H1 (cell line): ENCODE results near the gene RASA4B. TPM values are rescaled to one million over a fixed set of nuclear protein-coding genes. Genes with fewer than 3 reads are reported as not detected.
"Not testable (repeated sequence)": the region's sequence is repeated elsewhere in the genome, so short reads cannot be mapped to it uniquely, and the experiment has no call there.

ENCODE experiments used
- CTCF ChIA-PET: fragments of 300-600 bp; sonication (Branson Sonifier 250); formaldehyde crosslinking; loops from one replicate; lab custom pipeline; 2021; ENCODE audit not compliant: partially characterized antibody; lab: Charles Lee
- POLR2A ChIA-PET: fragments of 300-600 bp; sonication (Branson Sonifier 250); formaldehyde crosslinking; loops from one replicate; lab custom pipeline; 2021; ENCODE audit warnings: inconsistent platforms; ENCODE audit not compliant: partially characterized antibody; lab: Charles Lee
- DNase-seq, 2 experiments: peaks; one replicate each; pipeline versions ENCODE4 v3.0.0 to v3.0.0-alpha.2; 2010 to 2022; ENCODE audit warnings: low spot score in 2 of 2, low read depth in 1 of 2, mixed read lengths in 1 of 2
- FAIRE-seq: peaks from 2 replicates; lab custom pipeline; 2011; peaks lifted over from hg19 to GRCh38; lab: Jason Lieb, UNC
- H2AFZ ChIP-seq: 2 replicates; pipeline ENCODE4 v1.8.1; 2012; ENCODE audit warnings: low read length, inconsistent platforms
- H2AK5ac ChIP-seq: 2 replicates; pipeline ENCODE4 v1.6.1; 2013; ENCODE audit warnings: low read depth, low read length
- H2BK120ac ChIP-seq: replicated peaks from 2 replicates; pipeline ENCODE3; 2013; ENCODE audit warnings: low read depth, low read length, inconsistent platforms
- H2BK12ac ChIP-seq: 2 replicates; pipeline ENCODE4 v1.6.1; 2013; ENCODE audit warnings: low read depth, low read length
- H2BK15ac ChIP-seq: 2 replicates; pipeline ENCODE4 v1.6.1; 2013; ENCODE audit warnings: low read length
- H2BK20ac ChIP-seq: 2 replicates; pipeline ENCODE4 v1.6.1; 2013; ENCODE audit warnings: low read length
- H2BK5ac ChIP-seq: 2 replicates; pipeline ENCODE4 v1.6.1; 2013; ENCODE audit warnings: low read depth, low read length
- H3K14ac ChIP-seq: 2 replicates; pipeline ENCODE4 v1.6.1; 2013; ENCODE audit warnings: inconsistent platforms; ENCODE audit not compliant: insufficient read length
- H3K18ac ChIP-seq: 2 replicates; pipeline ENCODE4 v1.6.1; 2013; ENCODE audit warnings: low read length; ENCODE audit errors: extremely low read depth
- H3K23ac ChIP-seq: 2 replicates; pipeline ENCODE4 v1.6.1; 2013; ENCODE audit warnings: inconsistent platforms; ENCODE audit not compliant: insufficient read length
- H3K23me2 ChIP-seq: 2 replicates; pipeline ENCODE4 v1.6.1; 2013; ENCODE audit warnings: low read depth, low read length
- H3K27ac ChIP-seq: 2 replicates; pipeline ENCODE4 v1.6.1; 2011; ENCODE audit warnings: low read depth, low read length, inconsistent platforms
- H3K27me3 ChIP-seq, 4 experiments: replicated peaks in 1 of 4; 1 replicate in 1 of 4; 2 replicates in 3 of 4; pipeline versions ENCODE4 v1.6.1 to v1.8.1; 2011 to 2013; ENCODE audit warnings: low read length in 3 of 4, mild to moderate bottlenecking in 3 of 4, inconsistent platforms in 2 of 4, mixed read lengths in 2 of 4, moderate library complexity in 1 of 4; ENCODE audit not compliant: control insufficient read depth in 3 of 4, insufficient read depth in 3 of 4; ENCODE audit errors: extremely low read depth in 1 of 4
- H3K36me3 ChIP-seq, 4 experiments: 2 replicates each; pipeline versions ENCODE4 v1.6.1 to v1.8.1; 2011 to 2013; ENCODE audit warnings: mild to moderate bottlenecking in 4 of 4, low read length in 3 of 4, moderate library complexity in 2 of 4, control low read depth in 1 of 4, inconsistent platforms in 1 of 4; ENCODE audit not compliant: insufficient read depth in 4 of 4, control insufficient read depth in 2 of 4
- H3K4ac ChIP-seq: replicated peaks from 2 replicates; pipeline ENCODE3; 2013; ENCODE audit warnings: low read length, low read depth, mixed read lengths, inconsistent platforms; ENCODE audit not compliant: insufficient read length
- H3K4me1 ChIP-seq, 4 experiments: replicated peaks in 1 of 4; 1 replicate in 1 of 4; 2 replicates in 3 of 4; pipeline versions ENCODE4 v1.6.1 to v1.8.1; 2011 to 2013; ENCODE audit warnings: low read length in 3 of 4, inconsistent platforms in 2 of 4, mixed read lengths in 1 of 4; ENCODE audit not compliant: insufficient read depth in 4 of 4, control insufficient read depth in 3 of 4
- H3K4me2 ChIP-seq, 2 experiments: 2 replicates each; pipeline versions ENCODE4 v1.6.1 to v1.8.1; 2011 to 2013; ENCODE audit warnings: low read depth in 2 of 2, low read length in 2 of 2, control low read depth in 1 of 2, inconsistent platforms in 1 of 2, mild to moderate bottlenecking in 1 of 2; ENCODE audit not compliant: insufficient read depth in 1 of 2
- H3K4me3 ChIP-seq, 4 experiments: fragments of 200-600, 300-600 bp in 1 of 4; sonication (generic), shearing (Covaris generic), sonication (Bioruptor Twin) in 1 of 4; 2 replicates each; pipeline versions ENCODE4 v1.5.1 to v1.8.1; 2011 to 2016; ENCODE audit warnings: low read length in 4 of 4, low read depth in 3 of 4, control low read depth in 2 of 4, inconsistent platforms in 2 of 4, mild to moderate bottlenecking in 2 of 4, mixed read lengths in 1 of 4, moderate library complexity in 1 of 4; ENCODE audit not compliant: insufficient read depth in 2 of 4; ENCODE audit errors: extremely low read depth in 1 of 4
- H3K56ac ChIP-seq: replicated peaks from 2 replicates; pipeline ENCODE3; 2013; ENCODE audit warnings: low read depth, mild to moderate bottlenecking, mixed read lengths, low read length, inconsistent platforms; ENCODE audit not compliant: insufficient read length
- H3K79me1 ChIP-seq: 2 replicates; pipeline ENCODE4 v1.6.1; 2013; ENCODE audit warnings: low read depth, low read length, control low read depth
- H3K79me2 ChIP-seq, 2 experiments: 2 replicates each; pipeline versions ENCODE4 v1.6.1 to v1.8.1; 2012 to 2013; ENCODE audit warnings: low read length in 2 of 2, mild to moderate bottlenecking in 2 of 2, inconsistent platforms in 1 of 2; ENCODE audit not compliant: insufficient read depth in 2 of 2, control insufficient read depth in 1 of 2
- H3K9ac ChIP-seq, 4 experiments: replicated peaks in 1 of 4; 1 replicate in 1 of 4; 2 replicates in 3 of 4; pipeline versions ENCODE4 v1.6.1 to v1.8.1; 2011 to 2013; ENCODE audit warnings: low read depth in 3 of 4, low read length in 3 of 4, control low read depth in 2 of 4, mild to moderate bottlenecking in 2 of 4, moderate library complexity in 2 of 4, inconsistent platforms in 1 of 4; ENCODE audit errors: extremely low read depth in 1 of 4
- H3K9me3 ChIP-seq, 2 experiments: 2 replicates each; pipeline versions ENCODE4 v1.6.1 to v1.8.1; 2012 to 2013; ENCODE audit warnings: mild to moderate bottlenecking in 2 of 2, moderate library complexity in 2 of 2, control low read depth in 1 of 2, inconsistent platforms in 1 of 2, low read depth in 1 of 2, low read length in 1 of 2, mixed read lengths in 1 of 2; ENCODE audit not compliant: insufficient read depth in 2 of 2
- H4K20me1 ChIP-seq, 2 experiments: replicated peaks in 1 of 2; 2 replicates each; pipeline versions ENCODE3 to v1.8.1; 2011 to 2013; ENCODE audit warnings: inconsistent platforms in 2 of 2, low read length in 2 of 2, mild to moderate bottlenecking in 1 of 2; ENCODE audit not compliant: insufficient read depth in 2 of 2, control insufficient read depth in 1 of 2
- H4K5ac ChIP-seq: 2 replicates; pipeline ENCODE4 v1.6.1; 2013; ENCODE audit warnings: low read length, low read depth, mixed read lengths, inconsistent platforms; ENCODE audit not compliant: insufficient read length
- H4K8ac ChIP-seq: 2 replicates; pipeline ENCODE4 v1.8.0; 2013; ENCODE audit warnings: mild to moderate bottlenecking, moderate library complexity, low read length, inconsistent platforms; ENCODE audit not compliant: insufficient read depth; ENCODE audit errors: extremely low read depth
- H4K91ac ChIP-seq: replicated peaks from 2 replicates; pipeline ENCODE3; 2013; ENCODE audit warnings: low read length, mixed read lengths, inconsistent platforms; ENCODE audit not compliant: insufficient read length
- WGBS, 2 experiments: shearing (Covaris generic) in 1 of 2; methylation state at CpG; one replicate each; pipeline versions ENCODE4 v1.1.6 to v1.1.7; 2013 to 2015; ENCODE audit warnings: low lambda C conversion rate in 2 of 2, mixed read lengths in 2 of 2, inconsistent platforms in 1 of 2, low coverage in 1 of 2, missing lambda C conversion rate in 1 of 2; ENCODE audit not compliant: insufficient replicate concordance in 2 of 2, insufficient coverage in 1 of 2, insufficient read length in 1 of 2; ENCODE audit errors: extremely low coverage in 1 of 2, missing lambda C conversion rate in 1 of 2; 5-methylcytosine and 5-hydroxymethylcytosine counted together
- polyA plus RNA-seq, 7 experiments: library from polyadenylated mRNA; depleted of rRNA in 3 of 7; stranded (reverse) in 5 of 7; unstranded in 2 of 7; fragments of >200 nt in 5 of 7; fragments of 200-250 nt in 2 of 7; gene quantifications; 1 replicate in 5 of 7; 2 replicates in 1 of 7; 4 replicates in 1 of 7; pipeline versions ENCODE4 v1.2.1 to v1.2.3, GENCODE V29; 2011 to 2013; ENCODE audit warnings: missing spikeins in 2 of 7, mixed read lengths in 2 of 7
- total RNA-seq: library from RNA; stranded (reverse); fragmentation: NEBNext Ultra II Directional; extraction: Animal tissue kit (Norgen Biotek cat#: 25700); gene quantifications from 2 replicates; pipeline ENCODE4 v1.2.1, GENCODE V29; 2021

Gene RASA4B
- total and polyA plus RNA-seq, 2 of the 8 experiments (the other 6 are each of a cell fraction or from before 2014, with no cell fraction given): 3.4 to 6.7 TPM

DNA sequence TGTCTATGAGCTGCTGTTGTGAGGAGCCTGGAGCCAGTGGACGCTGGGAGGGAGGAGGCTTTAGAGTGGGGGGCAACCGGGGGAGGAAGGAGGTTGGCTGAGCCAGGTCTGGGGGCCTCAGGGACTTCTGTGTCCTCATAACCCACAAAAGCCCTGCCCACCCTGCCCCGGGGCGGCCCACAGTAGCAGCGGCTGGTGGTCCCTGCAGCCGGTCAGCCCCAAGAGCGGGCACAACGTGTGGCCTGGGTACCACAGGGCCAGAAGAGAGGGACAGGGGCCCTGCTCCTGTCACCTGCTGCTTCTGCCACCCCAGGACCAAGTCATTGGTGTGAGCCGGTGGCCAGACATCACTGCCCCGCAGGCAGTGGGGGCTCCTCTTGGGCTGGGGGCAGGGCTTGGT lies 35.6 kb downstream of the RASA4B start:
- POLR2A ChIA-PET: not testable (repeated sequence)

More for the DNA sequence above, 35.6 kb downstream of the RASA4B start:
- H3K9me3 ChIP-seq, H2BK5ac ChIP-seq, H3K27ac ChIP-seq, H3K9ac ChIP-seq, H3K4me3 ChIP-seq, H3K27me3 ChIP-seq, H3K23me2 ChIP-seq, H2BK120ac ChIP-seq, H3K56ac ChIP-seq, H3K4ac ChIP-seq, CTCF ChIA-PET, H3K23ac ChIP-seq, H4K20me1 ChIP-seq, FAIRE-seq, H3K79me1 ChIP-seq, H3K14ac ChIP-seq, H3K79me2 ChIP-seq, H2AFZ ChIP-seq, H2BK12ac ChIP-seq, H2BK15ac ChIP-seq, H4K8ac ChIP-seq, H3K4me1 ChIP-seq, H3K36me3 ChIP-seq, H3K4me2 ChIP-seq, H2AK5ac ChIP-seq, H4K91ac ChIP-seq, H4K5ac ChIP-seq, H2BK20ac ChIP-seq, H3K18ac ChIP-seq: not testable (repeated sequence)
- WGBS, 2 experiments: no CpG with 5 or more reads among the region's 10 CpGs
- DNase-seq: peak in 1 of 2 experiments; percentile 39
